NCI-H2029 (cell line): Measurements from ENCODE around the gene ACOT13.
A peak's percentile ranks its signal among the peaks of the same experiment; 100 is the strongest.
"Not testable (repeated sequence)": the region's sequence is repeated elsewhere in the genome, so short reads cannot be mapped to it uniquely, and the experiment has no call there.

Experiments used
- DNase-seq: peaks from one replicate; lab custom pipeline; 2025; lab: John Stamatoyannopoulos, UW

ACOT13 gene

GRCh38 chr6:24662236-24662635, 4.6 kb upstream of the ACOT13 start:
- no peak for DNase-seq

- DNase-seq, result no peak
Observed at GRCh38 chr6:24663189-24663588, 3.7 kb upstream of the ACOT13 start.

GRCh38 chr6:24664046-24664987, 2.6 kb upstream of the ACOT13 start:
- no peak for DNase-seq

- DNase-seq, result peak; percentile 61
Observed at GRCh38 chr6:24666097-24666640, 708 bp upstream of the ACOT13 start.

GRCh38 chr6:24667378-24667803, 514 bp downstream of the ACOT13 start:
- DNase-seq, result no peak

GRCh38 chr6:24668066-24668996, 1.5 kb downstream of the ACOT13 start:
- not testable (repeated sequence) for DNase-seq

- no peak for DNase-seq
Observed at GRCh38 chr6:24668997-24669361, 2.1 kb downstream of the ACOT13 start.

- not testable (repeated sequence) for DNase-seq
Observed at GRCh38 chr6:24670492-24670891, 3.6 kb downstream of the ACOT13 start.

GRCh38 chr6:24671077-24671476, 4.2 kb downstream of the ACOT13 start:
- not testable (repeated sequence) for DNase-seq

- DNase-seq, result no peak
Observed at GRCh38 chr6:24672620-24673182, 5.8 kb downstream of the ACOT13 start.

- no peak for DNase-seq
Observed at GRCh38 chr6:24673625-24674024, 6.7 kb downstream of the ACOT13 start.

- DNase-seq, result not testable (repeated sequence)
Observed at GRCh38 chr6:24678792-24679352, 12.0 kb downstream of the ACOT13 start.

GRCh38 chr6:24680582-24680981, 13.7 kb downstream of the ACOT13 start:
- no peak for DNase-seq

- peak; percentile 26 for DNase-seq
Observed at GRCh38 chr6:24683297-24684296, 16.7 kb downstream of the ACOT13 start.

- DNase-seq, result no peak
Observed at GRCh38 chr6:24686408-24686807, 19.5 kb downstream of the ACOT13 start.

GRCh38 chr6:24686946-24687345, 20.1 kb downstream of the ACOT13 start:
- DNase-seq, result no peak

- no peak for DNase-seq
Observed at GRCh38 chr6:24689964-24690363, 23.1 kb downstream of the ACOT13 start.

- DNase-seq, result no peak
Observed at GRCh38 chr6:24690593-24690992, 23.7 kb downstream of the ACOT13 start.

GRCh38 chr6:24691550-24691949, 24.7 kb downstream of the ACOT13 start:
- DNase-seq, result no peak

- no peak for DNase-seq
Observed at GRCh38 chr6:24692003-24692402, 25.1 kb downstream of the ACOT13 start.
